PC-9 (cell line): ENCODE results near the gene PITPNM3. TPM values are rescaled to one million over a fixed set of nuclear protein-coding genes. Genes with fewer than 3 reads are reported as not detected.

Experiments
- BruUV-seq: library from RNA; stranded (reverse); fragments of 400-500 nt; replicated peaks from 2 replicates; lab custom pipeline; 2021; lab: Mats Ljungman, UMichigan
- CTCF ChIA-PET: fragments of 300-600 bp; sonication (Branson Sonifier 250); formaldehyde crosslinking; loops from one replicate; lab custom pipeline; 2022; ENCODE audit warnings: antibody characterized with exemption; lab: Charles Lee
- POLR2A ChIA-PET: fragments of 300-600 bp; sonication (Branson Sonifier 250); formaldehyde crosslinking; loops from one replicate; lab custom pipeline; 2022; ENCODE audit warnings: antibody characterized with exemption; ENCODE audit not compliant: unreplicated experiment; lab: Charles Lee
- DNase-seq, 2 experiments: peaks; one replicate each; pipeline versions ENCODE4 v3.0.0 to v3.0.0-alpha.2; 2015 to 2022; ENCODE audit warnings: mixed read lengths in 1 of 2
- H2AFZ ChIP-seq: fragments of 200-600 bp; sonication (generic); 2 replicates; pipeline ENCODE4 v1.8.1; 2017; ENCODE audit warnings: antibody characterized with exemption
- H3F3A ChIP-seq: fragments of 200-600 bp; sonication (generic); 2 replicates; pipeline ENCODE4 v1.8.1; 2017; ENCODE audit warnings: antibody characterized with exemption, mild to moderate bottlenecking, low read depth; ENCODE audit not compliant: insufficient read depth
- H3K27ac ChIP-seq: fragments of 200-600 bp; sonication (generic); 2 replicates; pipeline ENCODE4 v1.6.1; 2016; ENCODE audit warnings: mixed run types
- H3K27me3 ChIP-seq: fragments of 200-600 bp; sonication (generic); 2 replicates; pipeline ENCODE4 v1.6.1; 2016; ENCODE audit warnings: low read depth, mixed run types; ENCODE audit not compliant: insufficient read depth
- H3K36me3 ChIP-seq: fragments of 200-600 bp; sonication (generic); 2 replicates; pipeline ENCODE4 v1.6.1; 2016; ENCODE audit warnings: low read depth, mixed run types
- H3K4me1 ChIP-seq: fragments of 200-600 bp; sonication (generic); replicated peaks from 2 replicates; pipeline ENCODE4 v1.6.1; 2016; ENCODE audit warnings: mixed run types; ENCODE audit not compliant: insufficient read depth
- H3K4me2 ChIP-seq: fragments of 200-600 bp; sonication (generic); 2 replicates; pipeline ENCODE4 v1.6.1; 2017; ENCODE audit warnings: mixed run types
- H3K4me3 ChIP-seq: fragments of 200-600 bp; sonication (generic); 2 replicates; pipeline ENCODE4 v1.6.1; 2016; ENCODE audit warnings: mixed run types
- H3K79me2 ChIP-seq: fragments of 200-600 bp; sonication (generic); 2 replicates; pipeline ENCODE4 v1.6.1; 2017; ENCODE audit warnings: low read depth, mixed run types
- H3K9me2 ChIP-seq: fragments of 200-600 bp; sonication (generic); 2 replicates; pipeline ENCODE4 v1.8.1; 2017; ENCODE audit warnings: mild to moderate bottlenecking; ENCODE audit not compliant: insufficient read depth
- H3K9me3 ChIP-seq: fragments of 200-600 bp; sonication (generic); 2 replicates; pipeline ENCODE4 v1.8.1; 2016; ENCODE audit warnings: low read depth; ENCODE audit not compliant: insufficient read depth
- H4K20me1 ChIP-seq: fragments of 200-600 bp; sonication (generic); 2 replicates; pipeline ENCODE4 v1.8.1; 2017; ENCODE audit not compliant: insufficient read depth
- EZH2 ChIP-seq: fragments of 200-600 bp; sonication (generic); IDR thresholded peaks from 2 replicates; pipeline ENCODE4 v1.8.0; 2017; ENCODE audit warnings: antibody characterized with exemption, low read depth
- intact Hi-C: fragments of 100-400 bp; cut with micrococcal nuclease; formaldehyde crosslinking; loops from one replicate; pipeline ENCODE4 v1.10.0; 2022; ENCODE audit not compliant: unreplicated experiment
- total RNA-seq: library from RNA; stranded (reverse); gene quantifications from 2 replicates; pipeline ENCODE4 v1.2.3, GENCODE V29; 2021
- TF ChIP-seq, protein P1 (sequence below): fragments of 200-600 bp; sonication (generic); conservative IDR thresholded peaks from 2 replicates; pipeline ENCODE4 v1.6.1; 2017; ENCODE audit warnings: mixed run types, antibody characterized with exemption, mild to moderate bottlenecking, moderate library complexity

Gene PITPNM3
- total RNA-seq, 1 experiment from 2014 or later: 16.9 TPM

DNA sequence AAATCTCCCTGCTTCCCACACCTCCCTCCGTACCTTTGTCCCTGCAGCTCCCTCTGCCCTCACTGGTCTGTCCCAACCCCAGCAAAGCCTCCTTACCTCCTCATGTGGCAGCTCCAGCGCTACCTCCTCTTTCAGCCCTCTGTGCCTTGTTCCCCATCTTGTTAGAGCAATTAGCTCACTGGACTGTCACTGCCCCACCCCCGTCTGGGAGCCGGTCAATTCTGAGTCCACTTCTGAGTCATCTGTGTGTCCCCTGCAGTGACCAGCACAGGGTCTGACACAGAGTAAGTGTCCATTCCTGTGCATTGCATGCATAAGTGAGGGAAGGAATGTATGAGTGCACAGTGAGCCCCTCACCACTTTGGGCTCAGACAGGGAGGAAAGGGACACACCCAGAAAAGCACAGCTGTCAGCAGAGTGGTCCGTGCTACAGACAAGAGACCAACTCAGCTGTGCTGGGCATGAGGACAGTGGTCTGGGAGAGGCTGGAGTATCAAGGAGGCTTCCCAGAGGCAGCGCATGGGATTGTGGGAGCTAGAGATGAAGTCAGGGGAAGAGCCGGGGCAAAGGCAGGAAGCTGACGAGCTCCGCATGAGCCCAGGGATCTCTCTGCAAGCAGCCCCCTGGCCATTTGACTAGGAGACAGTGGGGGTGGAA lies 45.9 kb downstream of the PITPNM3 start:
- no TSS peak for BruUV-seq
- DNase-seq: no peak
- Histone ChIP-seq H3K4me1 (peaks cover 51% of the 10 kb centered on the region), H3K9me3 (no peaks in the 10 kb centered on the region), H3K27ac (no peak overlapping the region), H3K4me2 (peak overlapping the region; percentile 7; the same call in 1 of the 2 replicates), H3K9me2 (no peaks in the 10 kb centered on the region), H3K4me3 (no peak overlapping the region), H3K27me3 (no peaks in the 10 kb centered on the region), H3K36me3 (no peaks in the 10 kb centered on the region), H3K79me2 (no peaks in the 10 kb centered on the region), H3F3A (peaks cover 19% of the 10 kb centered on the region), H2AFZ (no peak overlapping the region), H4K20me1 (no peaks in the 10 kb centered on the region)
- TF ChIP-seq, protein P1, sequence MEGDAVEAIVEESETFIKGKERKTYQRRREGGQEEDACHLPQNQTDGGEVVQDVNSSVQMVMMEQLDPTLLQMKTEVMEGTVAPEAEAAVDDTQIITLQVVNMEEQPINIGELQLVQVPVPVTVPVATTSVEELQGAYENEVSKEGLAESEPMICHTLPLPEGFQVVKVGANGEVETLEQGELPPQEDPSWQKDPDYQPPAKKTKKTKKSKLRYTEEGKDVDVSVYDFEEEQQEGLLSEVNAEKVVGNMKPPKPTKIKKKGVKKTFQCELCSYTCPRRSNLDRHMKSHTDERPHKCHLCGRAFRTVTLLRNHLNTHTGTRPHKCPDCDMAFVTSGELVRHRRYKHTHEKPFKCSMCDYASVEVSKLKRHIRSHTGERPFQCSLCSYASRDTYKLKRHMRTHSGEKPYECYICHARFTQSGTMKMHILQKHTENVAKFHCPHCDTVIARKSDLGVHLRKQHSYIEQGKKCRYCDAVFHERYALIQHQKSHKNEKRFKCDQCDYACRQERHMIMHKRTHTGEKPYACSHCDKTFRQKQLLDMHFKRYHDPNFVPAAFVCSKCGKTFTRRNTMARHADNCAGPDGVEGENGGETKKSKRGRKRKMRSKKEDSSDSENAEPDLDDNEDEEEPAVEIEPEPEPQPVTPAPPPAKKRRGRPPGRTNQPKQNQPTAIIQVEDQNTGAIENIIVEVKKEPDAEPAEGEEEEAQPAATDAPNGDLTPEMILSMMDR: no peak
- TF ChIP-seq EZH2: no peak
- intact Hi-C loops: no loop called here
- CTCF ChIA-PET: interaction anchor here (1.1 kb wide), 1 partner anchor 15 kb away, joined by 3 read pairs; no protein-coding TSS in a partner anchor
- POLR2A ChIA-PET: interaction anchor here (0.6 to 0.7 kb wide), 2 partner anchors 99 to 753 kb away, joined by 4 to 5 read pairs; no protein-coding TSS in a partner anchor

DNA sequence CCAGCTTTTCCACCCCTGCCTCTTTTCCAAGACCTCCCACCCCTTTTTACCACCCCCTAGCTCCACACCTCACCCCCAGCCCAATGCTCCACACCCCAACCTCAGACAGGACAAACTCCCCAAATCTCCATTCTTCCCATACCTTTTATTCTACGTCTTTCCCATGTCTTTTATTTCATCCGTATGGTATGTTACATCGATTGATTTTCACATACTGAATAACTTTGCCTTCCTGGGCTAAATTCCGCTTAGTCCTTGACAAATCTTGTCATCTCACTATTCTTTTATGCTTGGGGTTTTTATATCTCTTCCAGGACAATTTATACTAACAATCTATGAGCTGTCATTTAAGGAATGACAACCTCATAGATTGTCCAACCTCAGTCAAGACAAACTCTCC lies 46.4 kb downstream of the PITPNM3 start:
- Histone ChIP-seq H3K9me3 (no peaks in the 10 kb centered on the region), H3K4me1 (peaks cover 55% of the 10 kb centered on the region), H3K79me2 (no peaks in the 10 kb centered on the region), H3K27me3 (no peaks in the 10 kb centered on the region), H3K4me3 (no peak overlapping the region), H3K4me2 (peak overlapping the region; percentile 7; the same call in 1 of the 2 replicates), H3K36me3 (no peaks in the 10 kb centered on the region), H3K9me2 (no peaks in the 10 kb centered on the region), H2AFZ (no peak overlapping the region), H4K20me1 (no peaks in the 10 kb centered on the region), H3F3A (peaks cover 20% of the 10 kb centered on the region), H3K27ac (no peak overlapping the region)
- intact Hi-C loops: no loop called here
- ChIA-PET POLR2A (interaction anchor here (0.6 kb wide), 1 partner anchor 99 kb away, joined by 5 read pairs; no protein-coding TSS in a partner anchor), CTCF (interaction anchor here (1.1 kb wide), 1 partner anchor 14 kb away, joined by 3 read pairs; no protein-coding TSS in a partner anchor)
- TF ChIP-seq EZH2: no peak
- TF ChIP-seq, protein P1: no peak
- DNase-seq: no peak
- no TSS peak for BruUV-seq

DNA sequence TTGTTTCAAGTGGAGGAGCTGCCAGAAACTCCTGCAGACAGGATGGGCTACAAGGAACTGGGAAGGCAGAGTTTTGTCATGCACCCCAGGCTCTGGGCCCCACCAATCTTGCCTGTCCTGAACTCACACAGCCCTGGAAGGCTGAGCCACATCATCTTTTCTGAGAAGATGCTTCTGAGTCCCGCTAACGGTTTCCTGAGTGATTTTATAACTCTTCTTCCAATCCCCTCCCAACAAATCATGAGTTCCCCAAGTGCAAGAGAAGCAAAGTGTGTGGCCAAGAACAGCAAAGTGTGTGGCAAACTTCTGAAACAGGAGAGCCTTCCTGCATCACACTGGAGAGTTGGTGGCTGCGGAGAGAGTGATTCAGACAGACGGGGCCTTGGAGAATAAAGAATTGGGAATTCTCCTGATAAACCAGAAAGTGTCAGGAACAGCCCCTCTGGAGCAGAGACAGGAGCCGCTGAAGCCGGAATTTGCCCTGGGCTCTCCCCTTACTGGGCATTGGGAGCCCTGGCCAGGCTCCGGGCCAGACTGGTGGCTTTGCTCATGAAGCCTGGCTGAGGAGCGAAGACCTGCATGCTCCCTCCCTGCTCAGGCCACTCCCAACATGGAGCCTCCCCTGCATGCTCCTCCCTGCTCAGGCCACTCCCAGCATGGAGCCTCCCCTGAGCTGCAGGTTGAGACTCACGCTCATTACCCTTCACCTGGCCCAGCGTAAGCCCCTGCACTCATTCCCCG lies 47.2 kb downstream of the PITPNM3 start:
- peaks cover 55% of the 10 kb centered on the region for H3K4me1 ChIP-seq
- peaks cover 20% of the 10 kb centered on the region for H3F3A ChIP-seq
- POLR2A ChIA-PET: no interaction called here
- no peaks in the 10 kb centered on the region for H3K9me2 ChIP-seq
- H3K4me3 ChIP-seq: no peak overlapping the region
- H3K27ac ChIP-seq: no peak overlapping the region
- CTCF ChIA-PET: no interaction called here
- H3K9me3 ChIP-seq: no peaks in the 10 kb centered on the region
- no peaks in the 10 kb centered on the region for H3K27me3 ChIP-seq
- no peak overlapping the region for H3K4me2 ChIP-seq
- intact Hi-C loops: no loop called here
- H3K79me2 ChIP-seq: no peaks in the 10 kb centered on the region
- TF ChIP-seq, protein P1: no peak
- no peak for TF ChIP-seq EZH2
- H3K36me3 ChIP-seq: no peaks in the 10 kb centered on the region
- TSS peak; percentile 18 for BruUV-seq
- no peak for DNase-seq
- H2AFZ ChIP-seq: no peak overlapping the region
- H4K20me1 ChIP-seq: no peaks in the 10 kb centered on the region
